ENCODE data around the gene FAM110A. TPM values are rescaled to one million over a fixed set of nuclear protein-coding genes. Genes with fewer than 3 reads are reported as not detected.
"Not testable (repeated sequence)": the region's sequence is repeated elsewhere in the genome, so short reads cannot be mapped to it uniquely, and the experiment has no call there.

FAM110A gene
- total RNA-seq, 1 experiment from 2014 or later, result 14.9 TPM

DNA sequence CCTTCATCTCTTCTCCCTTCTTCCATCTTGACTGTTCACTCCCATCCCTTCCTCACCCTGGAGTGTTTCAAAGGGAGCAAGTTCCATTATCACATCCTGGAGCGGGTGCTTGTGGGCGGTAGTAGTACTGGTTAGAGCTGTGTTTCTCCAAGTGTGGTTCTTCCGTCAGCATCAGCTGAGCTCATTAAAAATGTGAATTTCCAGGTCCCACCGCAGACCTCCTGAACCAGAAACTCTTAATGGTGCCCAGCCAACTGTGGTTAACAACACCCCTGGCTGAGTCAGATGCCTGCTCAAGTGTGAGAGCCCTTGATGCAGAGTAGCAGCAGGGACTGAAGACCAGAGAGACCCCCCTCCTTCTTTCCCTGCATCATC lies 58.2 kb downstream of the FAM110A start:
- H3K27me3 Mint-ChIP-seq (ENCODE audit: unreplicated experiment), result peaks cover 45% of the 10 kb centered on the region
- intact Hi-C loops (cut with micrococcal nuclease; ENCODE audit: unreplicated experiment), result no loop called here
- H3K36me3 Mint-ChIP-seq (ENCODE audit: insufficient read depth, unreplicated experiment), result no peaks in the 10 kb centered on the region
- no peak for TF ChIP-seq CTCF (IDR thresholded peaks at IDR 0.05; ENCODE audit: unreplicated experiment)
- H3K4me1 Mint-ChIP-seq (ENCODE audit: low read depth, unreplicated experiment), result no peaks in the 10 kb centered on the region
- H3K9me3 Mint-ChIP-seq (ENCODE audit: low read depth, unreplicated experiment), result no peaks in the 10 kb centered on the region
- DNase-seq, result no peak
- no peak overlapping the region for H3K27ac Mint-ChIP-seq (ENCODE audit: unreplicated experiment)
- CTCF ChIA-PET, result interaction anchor here (1.1 kb wide), 1 partner anchor 15 kb away, joined by 3 read pairs; no protein-coding TSS in a partner anchor
- no peak overlapping the region for H3K4me3 Mint-ChIP-seq (ENCODE audit: low read depth, unreplicated experiment)
- no TSS peak for BruUV-seq (replicated peaks)

- BruUV-seq (replicated peaks); H3K27ac Mint-ChIP-seq (ENCODE audit: unreplicated experiment); H3K4me3 Mint-ChIP-seq (ENCODE audit: low read depth, unreplicated experiment); DNase-seq; H3K36me3 Mint-ChIP-seq (ENCODE audit: insufficient read depth, unreplicated experiment); H3K9me3 Mint-ChIP-seq (ENCODE audit: low read depth, unreplicated experiment); intact Hi-C loops (cut with micrococcal nuclease; ENCODE audit: unreplicated experiment); H3K4me1 Mint-ChIP-seq (ENCODE audit: low read depth, unreplicated experiment): not testable (repeated sequence)
- CTCF ChIA-PET, result interaction anchor here (0.7 kb wide), 1 partner anchor 211 kb away, joined by 4 read pairs; no protein-coding TSS in a partner anchor
- peaks cover 52% of the 10 kb centered on the region for H3K27me3 Mint-ChIP-seq (ENCODE audit: unreplicated experiment)
Measured at GRCh38 chr20:892371-892770, 58.9 kb downstream of the FAM110A start.

Other genes with a start within 250 kb of the FAM110A start
- not detected in 2 replicates for gene TCF15, start 223.4 kb upstream of the FAM110A start, total RNA-seq (2022)
- 17.4 and 18.1 TPM in 2 replicates for gene SRXN1, start 180.5 kb upstream of the FAM110A start, total RNA-seq (2022)
- not detected in 2 replicates for gene SCRT2, start 157.9 kb upstream of the FAM110A start, total RNA-seq (2022)
- gene SLC52A3, start 65.2 kb upstream of the FAM110A start, total RNA-seq (2022), result 11.1 TPM in 2 replicates
- gene ANGPT4, start 82.6 kb downstream of the FAM110A start, total RNA-seq (2022), result not detected in 2 replicates
- gene RSPO4, start 168.6 kb downstream of the FAM110A start, total RNA-seq (2022), result not detected in 2 replicates